GM12878 (cell line): Measurements from ENCODE around the gene SORBS1. TPM values are rescaled to one million over a fixed set of nuclear protein-coding genes. Genes with fewer than 3 reads are reported as not detected.

Experiments
- ATAC-seq: fragments of 200-7000 bp; cut with Tn5 transposase; 3 replicates; pipeline ENCODE4 v1.9.1; 2020; ENCODE audit warnings: mild to moderate bottlenecking, moderate library complexity
- BruUV-seq: library from RNA; stranded (reverse); fragments of 400-500 nt; replicated peaks from 2 replicates; lab custom pipeline; 2021; lab: Mats Ljungman, UMichigan
- CTCF ChIA-PET: fragments of 300-600 bp; sonication (Branson Sonifier 250); formaldehyde crosslinking; extraction: SDS; loops from one replicate; lab custom pipeline; 2021; ENCODE audit warnings: inconsistent platforms; lab: Yijun Ruan, JAX
- POLR2A ChIA-PET: fragments of 350-600 bp; formaldehyde crosslinking; extraction: SDS; loops from one replicate; lab custom pipeline; 2021; ENCODE audit warnings: inconsistent platforms; lab: Charles Lee
- RAD21 ChIA-PET: fragments of 300-600 bp; sonication (Branson Sonifier 250); formaldehyde crosslinking; loops from one replicate; lab custom pipeline; 2023; ENCODE audit warnings: antibody characterized with exemption; ENCODE audit not compliant: unreplicated experiment; lab: Charles Lee
- SMC1A ChIA-PET: fragments of 300-600 bp; sonication (Branson Sonifier 250); formaldehyde crosslinking; loops from one replicate; lab custom pipeline; 2023; ENCODE audit not compliant: unreplicated experiment, uncharacterized antibody; lab: Charles Lee
- DNase-seq: peaks from one replicate; pipeline ENCODE4 v3.0.0-alpha.2; 2011; ENCODE audit warnings: low read depth, low spot score
- FAIRE-seq: peaks from 3 replicates; lab custom pipeline; 2011; peaks lifted over from hg19 to GRCh38; lab: Jason Lieb, UNC
- H2AFZ ChIP-seq: 2 replicates; pipeline ENCODE4 v1.6.0; 2011; ENCODE audit warnings: low read depth, low read length, control low read depth; ENCODE audit not compliant: control insufficient read depth
- H3K27ac ChIP-seq: 2 replicates; pipeline ENCODE4 v1.5.1; 2011; ENCODE audit warnings: control low read depth; ENCODE audit not compliant: control insufficient read depth, insufficient read depth
- H3K27me3 ChIP-seq, 2 experiments: replicated peaks in 1 of 2; 2 replicates each; pipeline versions ENCODE4 v1.6.0 to v1.6.1; 2011; ENCODE audit warnings: low read length in 1 of 2; ENCODE audit not compliant: control insufficient read depth in 2 of 2, insufficient read depth in 2 of 2
- H3K36me3 ChIP-seq, 2 experiments: 2 replicates each; pipeline ENCODE4 v1.5.1; 2011; ENCODE audit warnings: low read length in 1 of 2; ENCODE audit not compliant: control insufficient read depth in 2 of 2, insufficient read depth in 2 of 2
- H3K4me1 ChIP-seq: 2 replicates; pipeline ENCODE4 v1.6.1; 2011; ENCODE audit warnings: mild to moderate bottlenecking, low read length, moderate library complexity, mixed read lengths; ENCODE audit not compliant: control insufficient read depth, insufficient read depth
- H3K4me2 ChIP-seq: 2 replicates; pipeline ENCODE4 v1.6.0; 2011; ENCODE audit warnings: control low read depth; ENCODE audit not compliant: control insufficient read depth, insufficient read depth
- H3K4me3 ChIP-seq: fragments of 200-600 bp; sonication (generic); 2 replicates; pipeline ENCODE4 v1.5.1; 2016
- H3K79me2 ChIP-seq: 2 replicates; pipeline ENCODE4 v1.6.0; 2011; ENCODE audit warnings: low read length; ENCODE audit not compliant: control insufficient read depth, insufficient read depth
- H3K9ac ChIP-seq: 2 replicates; pipeline ENCODE4 v1.8.0; 2011; ENCODE audit warnings: low read length, control low read depth, mixed read lengths; ENCODE audit not compliant: control insufficient read depth, insufficient read depth
- H3K9me3 ChIP-seq: replicated peaks from 3 replicates; pipeline ENCODE4 v1.5.1; 2011; ENCODE audit warnings: mild to moderate bottlenecking, low read length; ENCODE audit not compliant: control insufficient read depth, insufficient read depth
- H4K20me1 ChIP-seq: 2 replicates; pipeline ENCODE4 v1.6.0; 2011; ENCODE audit not compliant: control insufficient read depth, insufficient read depth
- BACH1 ChIP-seq: fragments of 450-650 bp; IDR thresholded peaks from 2 replicates; pipeline ENCODE4 v1.6.1; 2017; ENCODE audit warnings: mild to moderate bottlenecking, borderline replicate concordance
- BCL11A ChIP-seq: IDR thresholded peaks from 2 replicates; pipeline ENCODE4 v1.6.1; 2011; ENCODE audit warnings: low read depth, low read length
- CHD4 ChIP-seq: fragments of 200-600 bp; sonication (generic); IDR thresholded peaks from 2 replicates; pipeline ENCODE4 v1.6.1; 2016; ENCODE audit warnings: mild to moderate bottlenecking
- CREB1 ChIP-seq: IDR thresholded peaks from 2 replicates; pipeline ENCODE4 v1.6.1; 2012; ENCODE audit warnings: low read depth, mild to moderate bottlenecking, inconsistent platforms
- CREM ChIP-seq: IDR thresholded peaks from 2 replicates; pipeline ENCODE4 v1.6.1; 2014; ENCODE audit warnings: antibody characterized with exemption, low read depth
- EGR1 ChIP-seq, 2 experiments: IDR thresholded peaks; 1 replicate in 1 of 2; 2 replicates in 1 of 2; pipeline ENCODE4 v1.6.1; 2011 to 2012; ENCODE audit warnings: low read depth in 2 of 2, low read length in 2 of 2, borderline replicate concordance in 1 of 2, mild to moderate bottlenecking in 1 of 2, moderate library complexity in 1 of 2
- FOXM1 ChIP-seq: IDR thresholded peaks from 2 replicates; pipeline ENCODE4 v1.6.1; 2012; ENCODE audit warnings: low read depth, mild to moderate bottlenecking, inconsistent platforms, low read length, moderate library complexity
- MTA3 ChIP-seq: IDR thresholded peaks from 2 replicates; pipeline ENCODE4 v1.6.1; 2012; ENCODE audit warnings: low read length, inconsistent platforms, borderline replicate concordance
- RFX5 ChIP-seq: IDR thresholded peaks from 2 replicates; pipeline ENCODE4 v1.6.1; 2011; ENCODE audit warnings: low read depth, low read length, improper control_type of control experiment
- RUNX3 ChIP-seq: IDR thresholded peaks from 2 replicates; pipeline ENCODE4 v1.6.1; 2012; ENCODE audit warnings: low read length, inconsistent platforms
- SIX5 ChIP-seq: IDR thresholded peaks from 2 replicates; pipeline ENCODE4 v1.6.1; 2011; ENCODE audit warnings: mild to moderate bottlenecking, low read depth, low read length, moderate library complexity; ENCODE audit not compliant: severe bottlenecking
- SMAD5 ChIP-seq: IDR thresholded peaks from 2 replicates; pipeline ENCODE4 v1.6.1; 2016; ENCODE audit warnings: antibody characterized with exemption, low read depth
- SMARCA5 ChIP-seq: fragments of 450-650 bp; IDR thresholded peaks from 2 replicates; pipeline ENCODE4 v1.6.1; 2017; ENCODE audit warnings: mild to moderate bottlenecking
- SREBF1 ChIP-seq: IDR thresholded peaks from 2 replicates; pipeline ENCODE4 v1.6.1; 2012; ENCODE audit warnings: mild to moderate bottlenecking, low read length
- STAT1 ChIP-seq: fragments of 450-650 bp; conservative IDR thresholded peaks from 2 replicates; pipeline ENCODE4 v1.6.1; 2014; ENCODE audit warnings: antibody characterized with exemption, mild to moderate bottlenecking
- YY1 ChIP-seq: IDR thresholded peaks from 2 replicates; pipeline ENCODE4 v1.6.1; 2011; ENCODE audit warnings: low read depth, mild to moderate bottlenecking, low read length
- ZNF207 ChIP-seq: fragments of 450-650 bp; IDR thresholded peaks from 2 replicates; pipeline ENCODE4 v1.6.1; 2014; ENCODE audit warnings: antibody characterized with exemption, mild to moderate bottlenecking, borderline replicate concordance
- ZNF217 ChIP-seq: fragments of 450-650 bp; IDR thresholded peaks from 2 replicates; pipeline ENCODE4 v1.6.1; 2017; ENCODE audit warnings: antibody characterized with exemption, mild to moderate bottlenecking
- ZNF592 ChIP-seq: fragments of 450-650 bp; IDR thresholded peaks from 2 replicates; pipeline ENCODE4 v1.6.1; 2017; ENCODE audit warnings: mild to moderate bottlenecking, moderate library complexity
- ZNF622 ChIP-seq: fragments of 450-650 bp; IDR thresholded peaks from 2 replicates; pipeline ENCODE4 v1.6.1; 2017; ENCODE audit warnings: mild to moderate bottlenecking, inconsistent platforms
- ZSCAN29 ChIP-seq: fragments of 450-650 bp; IDR thresholded peaks from 2 replicates; pipeline ENCODE4 v1.6.1; 2017; ENCODE audit warnings: mild to moderate bottlenecking, moderate library complexity
- WGBS: methylation state at CpG from one replicate; pipeline ENCODE4 v1.1.6; 2016; ENCODE audit warnings: low lambda C conversion rate; ENCODE audit not compliant: insufficient replicate concordance, insufficient coverage; ENCODE audit errors: missing lambda C conversion rate; 5-methylcytosine and 5-hydroxymethylcytosine counted together
- in situ Hi-C: fragments of 300-500 bp; cut with MboI; formaldehyde crosslinking; loops from 9 replicates; pipeline ENCODE4 v1.14.3; 2018; ENCODE audit warnings: mixed read lengths
- intact Hi-C: fragments of 100-400 bp; cut with micrococcal nuclease; formaldehyde crosslinking; loops from one replicate; pipeline ENCODE4 v1.14.2; 2022; ENCODE audit not compliant: unreplicated experiment
- polyA plus RNA-seq, 11 experiments: library from polyadenylated mRNA; depleted of rRNA in 4 of 11; unstranded in 6 of 11; stranded (reverse) in 5 of 11; fragments of >200 nt; fragmentation: Nextera tagmentation in 4 of 11; fragmentation: Illumina TruSeq in 1 of 11; extraction: Ambion mirVana in 4 of 11; extraction: Trizol in 1 of 11; gene quantifications; 1 replicate in 1 of 11; 2 replicates in 10 of 11; pipeline versions ENCODE4 v1.2.1 to v1.2.3, GENCODE V29; 2011 to 2016; ENCODE audit warnings: inconsistent platforms in 2 of 11, missing spikeins in 2 of 11, low read depth in 1 of 11
- total RNA-seq, 4 experiments: library from RNA; depleted of rRNA in 3 of 4; stranded (reverse); fragments of >200 nt in 3 of 4; fragmentation: Illumina TruSeq in 1 of 4; extraction: Trizol in 1 of 4; gene quantifications; 2 replicates each; pipeline versions ENCODE4 v1.2.1 to v1.2.3, GENCODE V29; 2013 to 2021
- TF ChIP-seq, protein P1 (sequence below), 3 experiments: IDR thresholded peaks in 2 of 3; conservative IDR thresholded peaks in 1 of 3; 2 replicates each; pipeline ENCODE4 v1.5.1; 2011; ENCODE audit warnings: low read depth in 3 of 3, low read length in 3 of 3, mild to moderate bottlenecking in 3 of 3, control low read depth in 2 of 3, moderate library complexity in 2 of 3, inconsistent platforms in 1 of 3, mixed read lengths in 1 of 3; ENCODE audit not compliant: control insufficient read depth in 2 of 3, insufficient read depth in 1 of 3; ENCODE audit errors: extremely low read depth in 1 of 3

The SORBS1 gene
- total and polyA plus RNA-seq, 10 of the 15 experiments (the other 5 are each of a cell fraction or from before 2014, with no cell fraction given): 0.13 to 0.75 (median 0.39) TPM

- TF ChIP-seq EGR1 (IDR thresholded peaks at IDR 0.05; ENCODE audit: borderline replicate concordance in 1 of 2, low read depth in 2 of 2, low read length in 2 of 2) (no peak), SIX5 (no peak), ZNF207 (no peak), ZSCAN29 (no peak), CREB1 (no peak)
- TF ChIP-seq, all 136 proteins: peak for 0
Observed at GRCh38 chr10:95543459-95543858, 17.7 kb downstream of the SORBS1 start (continued).

- ChIA-PET POLR2A (no interaction called here), SMC1A (interaction anchor here (1.1 kb wide), 1 partner anchor 22 kb away, joined by 4 read pairs; no protein-coding TSS in a partner anchor), RAD21 (no interaction called here), CTCF (no interaction called here)
- intact Hi-C loops: no loop called here
- H4K20me1 ChIP-seq: no peaks in the 10 kb centered on the region
- no peak overlapping the region for H3K4me2 ChIP-seq
- no peaks in the 10 kb centered on the region for H3K9me3 ChIP-seq
- no peak overlapping the region for H3K27ac ChIP-seq
- no TSS peak for BruUV-seq
- no peaks in the 10 kb centered on the region; a peak in 1 of 4 replicates for H3K27me3 ChIP-seq
- no peak overlapping the region for H3K9ac ChIP-seq
- in situ Hi-C loops: no loop called here
- H3K36me3 ChIP-seq: no peaks in the 10 kb centered on the region
- FAIRE-seq (no peak), DNase-seq (no peak), ATAC-seq (no peak)
- no peak overlapping the region for H2AFZ ChIP-seq
- H3K4me3 ChIP-seq: no peak overlapping the region
- WGBS: 41% methylated on average over 2 of the region's 2 CpGs
- H3K79me2 ChIP-seq: no peaks in the 10 kb centered on the region
- H3K4me1 ChIP-seq: no peaks in the 10 kb centered on the region
- no peak for TF ChIP-seq MTA3
- TF ChIP-seq CHD4: no peak
- TF ChIP-seq STAT1: no peak
- TF ChIP-seq RFX5: no peak
- TF ChIP-seq ZNF622: no peak
- no peak for TF ChIP-seq ZNF217
- no peak for TF ChIP-seq BCL11A
- no peak for TF ChIP-seq CREM
- no peak for TF ChIP-seq BACH1
- TF ChIP-seq FOXM1: no peak
- no peak for TF ChIP-seq SMARCA5
- no peak for TF ChIP-seq SREBF1
- TF ChIP-seq, protein P1, sequence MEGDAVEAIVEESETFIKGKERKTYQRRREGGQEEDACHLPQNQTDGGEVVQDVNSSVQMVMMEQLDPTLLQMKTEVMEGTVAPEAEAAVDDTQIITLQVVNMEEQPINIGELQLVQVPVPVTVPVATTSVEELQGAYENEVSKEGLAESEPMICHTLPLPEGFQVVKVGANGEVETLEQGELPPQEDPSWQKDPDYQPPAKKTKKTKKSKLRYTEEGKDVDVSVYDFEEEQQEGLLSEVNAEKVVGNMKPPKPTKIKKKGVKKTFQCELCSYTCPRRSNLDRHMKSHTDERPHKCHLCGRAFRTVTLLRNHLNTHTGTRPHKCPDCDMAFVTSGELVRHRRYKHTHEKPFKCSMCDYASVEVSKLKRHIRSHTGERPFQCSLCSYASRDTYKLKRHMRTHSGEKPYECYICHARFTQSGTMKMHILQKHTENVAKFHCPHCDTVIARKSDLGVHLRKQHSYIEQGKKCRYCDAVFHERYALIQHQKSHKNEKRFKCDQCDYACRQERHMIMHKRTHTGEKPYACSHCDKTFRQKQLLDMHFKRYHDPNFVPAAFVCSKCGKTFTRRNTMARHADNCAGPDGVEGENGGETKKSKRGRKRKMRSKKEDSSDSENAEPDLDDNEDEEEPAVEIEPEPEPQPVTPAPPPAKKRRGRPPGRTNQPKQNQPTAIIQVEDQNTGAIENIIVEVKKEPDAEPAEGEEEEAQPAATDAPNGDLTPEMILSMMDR (IDR thresholded peaks at IDR 0.05 in 2 of 3, conservative IDR thresholded peaks at IDR 0.05 in 1 of 3; ENCODE audit: control insufficient read depth in 2 of 3, extremely low read depth in 1 of 3, insufficient read depth in 1 of 3, low read depth in 3 of 3, low read length in 3 of 3): no peak
- TF ChIP-seq ZNF592: no peak
- TF ChIP-seq YY1: no peak
- no peak for TF ChIP-seq SMAD5
- no peak for TF ChIP-seq RUNX3
Observed at GRCh38 chr10:95542761-95543160, 18.4 kb downstream of the SORBS1 start.
